Breast epithelium (tissue), 3 donors: Measurements from ENCODE around the gene SETD7.

ENCODE experiments used
- CTCF ChIP-seq, 3 donors: fragments of 450-650 bp; IDR thresholded peaks; one replicate each; pipeline ENCODE4 v1.5.1; 2016 to 2017; ENCODE audit warnings: antibody characterized with exemption in 3 of 3, mild to moderate bottlenecking in 3 of 3, moderate library complexity in 3 of 3
- POLR2A ChIP-seq: fragments of 450-650 bp; IDR thresholded peaks from one replicate; pipeline ENCODE4 v1.6.1; 2016; ENCODE audit warnings: antibody characterized with exemption, mild to moderate bottlenecking, moderate library complexity

- no peak for TF ChIP-seq CTCF (IDR thresholded peaks at IDR 0.05)
- no peak for TF ChIP-seq POLR2A
Observed at GRCh38 chr4:139469869-139470268, 86.2 kb downstream of the SETD7 start.
